ENCODE results near the gene PRKAB2. TPM values are rescaled to one million over a fixed set of nuclear protein-coding genes. Genes with fewer than 3 reads are reported as not detected.
A peak's percentile ranks its signal among the peaks of the same experiment; 100 is the strongest.

Gene PRKAB2
- total RNA-seq, 1 experiment from 2014 or later: 17.8 TPM

DNA sequence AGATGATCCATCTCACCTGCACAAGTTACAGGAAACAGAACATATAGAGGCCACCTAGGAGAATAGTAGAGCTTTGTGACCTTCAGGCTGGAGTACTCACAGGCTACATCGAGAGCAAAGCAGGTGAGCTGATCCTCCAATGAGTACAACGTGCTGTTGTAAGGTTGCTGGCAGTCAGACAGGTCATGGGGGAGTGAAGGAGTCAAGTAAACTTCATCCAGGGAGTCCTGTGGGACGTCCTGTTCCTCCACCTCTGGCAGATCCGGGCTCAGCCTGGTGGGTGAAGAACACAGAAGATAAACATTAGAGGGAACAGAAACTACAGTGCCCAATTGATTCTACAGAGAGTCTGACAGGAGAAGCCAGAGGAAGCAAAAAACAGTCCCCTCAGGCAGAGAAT lies 62.5 kb downstream of the PRKAB2 start:
- Histone ChIP-seq H3T11ph (ENCODE audit: low read length) (no peak overlapping the region), H2BK15ac (ENCODE audit: low read depth, low read length) (no peak overlapping the region), H3K18ac (ENCODE audit: insufficient read length, low read depth, low read length) (no peak overlapping the region), H3K4me1 (ENCODE audit: insufficient read depth, low read length) (no peaks in the 10 kb centered on the region), H3K79me1 (ENCODE audit: insufficient read depth, low read depth, low read length, poor library complexity, severe bottlenecking) (no peaks in the 10 kb centered on the region), H3K9ac (ENCODE audit: extremely low read depth, insufficient read length, low read length) (no peak overlapping the region), H2BK5ac (ENCODE audit: insufficient read length, low read length) (no peak overlapping the region), H3K23me2 (ENCODE audit: insufficient read length, low read depth, low read length, poor library complexity, severe bottlenecking) (no peaks in the 10 kb centered on the region), H4K8ac (replicated peaks; ENCODE audit: insufficient read length, low read depth, low read length) (no peak overlapping the region), H2BK20ac (ENCODE audit: low read depth, low read length, poor library complexity, severe bottlenecking) (no peak overlapping the region), H4K91ac (ENCODE audit: insufficient read length, low read depth, low read length) (no peak overlapping the region), H2AK5ac (ENCODE audit: insufficient read length, low read length) (no peak overlapping the region), H3K79me2 (ENCODE audit: insufficient read depth, low read length) (no peaks in the 10 kb centered on the region), H3K9me3 (ENCODE audit: control insufficient read depth, low read depth, low read length) (no peaks in the 10 kb centered on the region), H3K14ac (ENCODE audit: insufficient read depth, low read length) (no peak overlapping the region), H2BK120ac (ENCODE audit: low read depth, low read length, poor library complexity, severe bottlenecking) (no peak overlapping the region), H2BK12ac (ENCODE audit: insufficient read length, low read depth, low read length) (no peak overlapping the region), H3K4ac (ENCODE audit: low read depth, low read length) (no peak overlapping the region), H3K4me2 (ENCODE audit: insufficient read depth, insufficient read length, low read length) (no peak overlapping the region), H3K23ac (ENCODE audit: insufficient read length, low read depth, low read length) (no peak overlapping the region), H3K27me3 (ENCODE audit: insufficient read depth, low read length) (no peaks in the 10 kb centered on the region), H2AFZ (ENCODE audit: low read length) (no peak overlapping the region), H4K5ac (ENCODE audit: insufficient read length, low read depth, low read length) (no peak overlapping the region), H3K56ac (ENCODE audit: insufficient read length, low read depth, low read length) (no peak overlapping the region), H3K27ac (ENCODE audit: insufficient read length, low read depth, low read length) (no peak overlapping the region), H4K20me1 (ENCODE audit: control insufficient read depth, insufficient read depth, insufficient read length) (no peaks in the 10 kb centered on the region)
- H3K36me3 Mint-ChIP-seq (ENCODE audit: insufficient read depth in 1 of 3, low read depth in 3 of 3): no peaks in the 10 kb centered on the region
- no CpG with 5 or more reads among the region's 4 CpGs for WGBS (ENCODE audit: extremely low coverage, insufficient read length, low lambda C conversion rate)
- DNase-seq: no peak
- TF ChIP-seq, protein P1, sequence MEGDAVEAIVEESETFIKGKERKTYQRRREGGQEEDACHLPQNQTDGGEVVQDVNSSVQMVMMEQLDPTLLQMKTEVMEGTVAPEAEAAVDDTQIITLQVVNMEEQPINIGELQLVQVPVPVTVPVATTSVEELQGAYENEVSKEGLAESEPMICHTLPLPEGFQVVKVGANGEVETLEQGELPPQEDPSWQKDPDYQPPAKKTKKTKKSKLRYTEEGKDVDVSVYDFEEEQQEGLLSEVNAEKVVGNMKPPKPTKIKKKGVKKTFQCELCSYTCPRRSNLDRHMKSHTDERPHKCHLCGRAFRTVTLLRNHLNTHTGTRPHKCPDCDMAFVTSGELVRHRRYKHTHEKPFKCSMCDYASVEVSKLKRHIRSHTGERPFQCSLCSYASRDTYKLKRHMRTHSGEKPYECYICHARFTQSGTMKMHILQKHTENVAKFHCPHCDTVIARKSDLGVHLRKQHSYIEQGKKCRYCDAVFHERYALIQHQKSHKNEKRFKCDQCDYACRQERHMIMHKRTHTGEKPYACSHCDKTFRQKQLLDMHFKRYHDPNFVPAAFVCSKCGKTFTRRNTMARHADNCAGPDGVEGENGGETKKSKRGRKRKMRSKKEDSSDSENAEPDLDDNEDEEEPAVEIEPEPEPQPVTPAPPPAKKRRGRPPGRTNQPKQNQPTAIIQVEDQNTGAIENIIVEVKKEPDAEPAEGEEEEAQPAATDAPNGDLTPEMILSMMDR (conservative IDR thresholded peaks at IDR 0.05): no peak
- peaks cover 16% of the 10 kb centered on the region for H3K27me3 Mint-ChIP-seq (ENCODE audit: low read depth)
- H3K27ac Mint-ChIP-seq: peak overlapping the region in 1 of 3 experiments; percentile 14; a peak in 1 of 7 replicates
- no peaks in the 10 kb centered on the region for H3K9me3 Mint-ChIP-seq
- no peaks in the 10 kb centered on the region for H3K4me1 Mint-ChIP-seq
- no peak overlapping the region for H3K4me3 Mint-ChIP-seq
